Bronchial epithelial cell (primary cell): Measurements from ENCODE around the gene SRGAP3. TPM values are rescaled to one million over a fixed set of nuclear protein-coding genes. Genes with fewer than 3 reads are reported as not detected.

Experiments
- DNase-seq: peaks from one replicate; pipeline ENCODE4 v3.0.0-alpha.2; 2010; ENCODE audit warnings: low read depth
- FAIRE-seq: peaks from 2 replicates; lab custom pipeline; 2011; peaks lifted over from hg19 to GRCh38; lab: Jason Lieb, UNC
- H3K27me3 ChIP-seq: 2 replicates; pipeline ENCODE4 v1.5.1; 2011; ENCODE audit warnings: low read length; ENCODE audit not compliant: control insufficient read depth, insufficient read depth
- H3K36me3 ChIP-seq: 2 replicates; pipeline ENCODE4 v1.5.1; 2011; ENCODE audit warnings: low read length; ENCODE audit not compliant: control insufficient read depth, insufficient read depth
- H3K4me3 ChIP-seq: 2 replicates; pipeline ENCODE4 v1.5.1; 2011; ENCODE audit warnings: mild to moderate bottlenecking, low read depth, low read length, control low read depth
- CTCF ChIP-seq: IDR thresholded peaks from 2 replicates; pipeline ENCODE4 v1.5.1; 2011; ENCODE audit warnings: mild to moderate bottlenecking, moderate library complexity, low read length, control low read depth, inconsistent platforms; ENCODE audit not compliant: insufficient read depth, severe bottlenecking
- total RNA-seq: library from RNA; depleted of rRNA; stranded (reverse); fragments of >200 nt; gene quantifications from 2 replicates; pipeline ENCODE4 v1.2.1, GENCODE V29; 2014

SRGAP3 gene
- total RNA-seq, 1 donor from 2014 or later, result 30.5 TPM

DNA sequence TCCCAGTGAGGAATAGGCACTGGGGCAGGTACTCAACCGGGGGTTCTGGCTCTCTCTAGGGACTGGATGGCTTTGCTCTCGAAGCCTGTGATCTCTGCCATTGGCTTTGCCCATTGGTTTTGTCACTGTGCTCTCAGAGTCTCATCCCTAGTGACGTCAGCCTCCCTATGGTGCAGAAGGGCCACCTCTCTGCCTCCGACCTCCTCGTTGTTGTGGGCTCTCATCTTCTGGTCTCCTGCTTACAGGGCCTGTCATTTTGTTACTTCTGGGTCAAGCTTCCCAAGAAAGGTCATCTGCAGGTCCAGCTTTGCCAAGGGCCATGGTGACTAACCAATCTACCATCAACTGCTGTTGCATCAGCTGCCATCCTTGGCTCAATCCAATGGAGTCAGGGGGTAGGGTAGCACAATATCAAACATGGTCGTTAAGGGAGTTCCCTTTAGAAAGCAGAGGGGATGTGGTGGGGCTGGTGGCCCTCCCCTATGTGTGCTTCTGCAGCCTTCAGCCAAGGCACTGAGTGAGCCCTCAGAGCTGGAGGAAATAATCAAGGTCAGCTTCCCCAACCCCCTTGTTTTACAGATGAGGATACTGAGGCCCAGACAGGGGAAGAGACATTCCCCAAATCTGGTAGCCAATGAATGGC is 272.8 kb downstream of the SRGAP3 start:
- H3K4me3 ChIP-seq, result no peak overlapping the region
- FAIRE-seq, result peak; percentile 36
- no peaks in the 10 kb centered on the region for H3K36me3 ChIP-seq
- DNase-seq, result no peak
- no peak for TF ChIP-seq CTCF
- H3K27me3 ChIP-seq, result peaks cover 3% of the 10 kb centered on the region

DNA sequence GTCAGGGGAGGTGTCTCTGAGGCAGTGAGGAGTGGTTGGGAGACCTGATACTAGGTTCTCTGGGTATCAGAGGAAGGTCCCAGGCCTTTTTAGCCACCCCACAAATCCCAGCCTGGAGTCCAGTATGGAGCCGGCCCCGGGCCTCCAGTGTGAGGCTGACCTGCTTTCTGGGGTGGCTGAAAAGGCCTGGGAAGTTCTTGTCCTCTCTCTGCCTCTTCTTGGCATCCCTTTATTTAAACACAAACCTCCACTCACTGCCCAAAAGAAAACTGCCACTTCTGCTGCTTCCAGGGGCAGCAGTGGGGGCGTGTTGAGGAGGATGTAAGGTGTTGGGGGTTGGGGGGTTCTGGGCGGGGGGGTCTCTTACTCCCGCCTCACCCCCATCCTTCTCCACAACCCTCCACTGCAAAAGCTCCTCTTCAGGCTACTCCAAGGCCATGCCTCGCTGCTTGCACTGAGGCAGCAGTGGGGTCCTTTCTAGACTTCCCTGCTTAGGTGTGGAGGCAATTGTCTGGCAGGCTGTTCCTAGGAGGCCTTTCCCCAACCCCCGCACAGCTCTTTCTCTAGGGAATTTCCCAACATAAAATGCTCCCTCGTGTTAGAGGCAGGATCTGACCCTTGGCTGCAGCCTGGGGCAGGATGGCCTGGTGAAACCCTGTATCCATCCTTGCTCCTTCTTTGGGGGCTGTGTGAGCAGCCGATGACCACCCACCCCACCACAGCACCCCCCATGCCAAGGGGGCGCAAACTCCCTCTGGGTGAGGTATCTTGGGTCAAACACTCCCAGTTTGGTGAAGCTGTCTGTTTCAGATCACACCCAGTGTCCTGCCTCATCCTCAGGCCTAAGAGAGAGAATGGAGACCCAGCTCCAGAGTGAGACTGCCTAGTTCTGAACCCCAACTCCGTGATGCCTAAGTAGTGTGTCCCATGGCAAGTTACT is 274.1 kb downstream of the SRGAP3 start:
- H3K4me3 ChIP-seq, result no peak overlapping the region
- TF ChIP-seq CTCF, result no peak
- no peak for DNase-seq
- FAIRE-seq, result peak; percentile 32
- H3K36me3 ChIP-seq, result no peaks in the 10 kb centered on the region
- H3K27me3 ChIP-seq, result peaks cover 3% of the 10 kb centered on the region

- Histone ChIP-seq H3K4me3 (no peak overlapping the region), H3K36me3 (no peaks in the 10 kb centered on the region), H3K27me3 (peaks cover 3% of the 10 kb centered on the region)
- DNase-seq (no peak), FAIRE-seq (no peak)
- no peak for TF ChIP-seq CTCF
These were observed 275.0 kb downstream of the SRGAP3 start for GRCh38 chr3:8974458-8974857.

DNA sequence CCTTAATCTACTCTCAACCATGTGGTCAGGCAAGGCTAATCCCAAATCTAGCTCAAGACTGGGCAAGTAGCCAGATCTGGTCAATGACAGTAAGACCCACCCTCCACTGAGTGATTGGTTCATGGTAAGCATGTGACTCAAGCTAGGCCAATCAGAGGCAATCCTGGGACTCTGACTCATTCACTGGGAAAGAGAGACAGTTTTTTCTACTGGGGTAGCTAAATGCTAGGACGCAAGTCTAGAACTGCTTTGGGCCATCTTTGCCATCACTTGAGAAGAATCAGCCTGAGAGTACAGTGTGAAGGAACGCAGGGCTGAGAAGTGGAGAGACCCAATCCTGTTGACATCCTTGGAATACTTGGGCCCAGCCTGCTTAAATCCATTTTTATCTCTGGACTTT is 276.8 kb downstream of the SRGAP3 start:
- FAIRE-seq, result no peak
- no peak overlapping the region for H3K4me3 ChIP-seq
- DNase-seq, result peak; percentile 55
- peaks cover 3% of the 10 kb centered on the region for H3K27me3 ChIP-seq
- H3K36me3 ChIP-seq, result no peaks in the 10 kb centered on the region
- no peak for TF ChIP-seq CTCF

DNA sequence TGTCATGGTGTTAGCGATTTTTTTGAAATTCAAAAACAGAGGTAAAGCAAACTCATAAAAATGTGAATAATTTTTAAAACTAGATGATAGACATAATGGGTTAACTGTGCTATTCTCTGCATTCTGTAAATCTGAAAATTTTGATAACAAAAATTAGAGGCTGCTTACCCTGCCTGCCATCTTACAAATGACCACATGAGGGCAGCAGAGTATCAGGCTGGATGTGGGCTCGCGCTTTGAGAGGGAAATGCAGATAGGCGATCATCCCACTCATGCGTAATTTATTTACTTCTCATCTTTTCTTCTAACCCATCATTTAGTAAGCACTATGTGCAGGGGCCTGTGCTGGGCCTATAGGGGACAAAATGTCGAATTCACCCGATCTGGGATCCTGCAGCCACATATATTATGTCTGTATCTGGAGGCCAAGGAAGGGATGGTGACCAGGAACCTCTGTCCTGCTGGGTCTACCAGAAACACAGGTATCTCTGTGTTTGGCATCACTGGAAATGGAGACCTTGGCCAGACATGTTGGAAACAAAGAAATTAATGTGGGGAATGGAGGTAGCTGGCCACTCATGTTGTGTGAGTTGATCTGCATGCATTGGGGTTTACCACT is 278.4 kb downstream of the SRGAP3 start:
- Histone ChIP-seq H3K36me3 (no peaks in the 10 kb centered on the region), H3K4me3 (no peak overlapping the region), H3K27me3 (no peaks in the 10 kb centered on the region)
- TF ChIP-seq CTCF, result peak; percentile 81
- peak; percentile 53 for DNase-seq
- FAIRE-seq, result no peak
